Measurements from ENCODE around the gene RANBP1.

GRCh38 chr22:20169253-20169822, 53.4 kb downstream of the RANBP1 start:
- no peak for TF ChIP-seq CTCF (conservative IDR thresholded peaks at IDR 0.05)
- TF ChIP-seq ZFX (IDR thresholded peaks at IDR 0.05) = no peak

Data from C4-2B (cell line).